Activated effector memory CD4-positive, alpha-beta T cell treated with anti-CD3 and anti-CD28 coated beads, Interleukin-2, amount 50 U/mL, for 16 hours (primary cell): ENCODE results near the gene GRK3.
"Not testable (repeated sequence)": the region's sequence is repeated elsewhere in the genome, so short reads cannot be mapped to it uniquely, and the experiment has no call there.

ENCODE experiments used
- DNase-seq: peaks from one replicate; pipeline ENCODE4 v3.0.0-alpha.2; 2020

GRK3 gene

GRCh38 chr22:25702571-25703167, 138.2 kb downstream of the GRK3 start:
- no peak for DNase-seq

GRCh38 chr22:25704701-25705100, 140.2 kb downstream of the GRK3 start:
- no peak for DNase-seq

- no peak for DNase-seq
These were observed 141.7 kb downstream of the GRK3 start for GRCh38 chr22:25706197-25706596.

GRCh38 chr22:25708430-25708829, 144.0 kb downstream of the GRK3 start:
- DNase-seq: not testable (repeated sequence)

- no peak for DNase-seq
These were observed 145.3 kb downstream of the GRK3 start for GRCh38 chr22:25709758-25710157.

- no peak for DNase-seq
These were observed 146.0 kb downstream of the GRK3 start for GRCh38 chr22:25710501-25710900.

GRCh38 chr22:25711491-25711890, 147.0 kb downstream of the GRK3 start:
- DNase-seq: no peak

GRCh38 chr22:25712661-25713400, 148.4 kb downstream of the GRK3 start:
- no peak for DNase-seq

GRCh38 chr22:25714070-25714469, 149.6 kb downstream of the GRK3 start:
- no peak for DNase-seq

- no peak for DNase-seq
These were observed 150.3 kb downstream of the GRK3 start for GRCh38 chr22:25714739-25715138.

- no peak for DNase-seq
These were observed 152.2 kb downstream of the GRK3 start for GRCh38 chr22:25716637-25717036.

- no peak for DNase-seq
These were observed 153.8 kb downstream of the GRK3 start for GRCh38 chr22:25718135-25718840.

GRCh38 chr22:25722223-25722622, 157.7 kb downstream of the GRK3 start:
- DNase-seq: no peak

GRCh38 chr22:25722626-25723025, 158.2 kb downstream of the GRK3 start:
- DNase-seq: no peak

GRCh38 chr22:25726241-25726640, 161.8 kb downstream of the GRK3 start:
- DNase-seq: no peak

- no peak for DNase-seq
These were observed 163.6 kb downstream of the GRK3 start for GRCh38 chr22:25728071-25728470.

GRCh38 chr22:25729016-25729995, 164.8 kb downstream of the GRK3 start:
- DNase-seq: no peak

GRCh38 chr22:25735650-25736049, 171.2 kb downstream of the GRK3 start:
- no peak for DNase-seq

GRCh38 chr22:25736378-25737011, 172.0 kb downstream of the GRK3 start:
- DNase-seq: no peak

- DNase-seq: no peak
These were observed 175.3 kb downstream of the GRK3 start for GRCh38 chr22:25739659-25740344.
